Inflammatory macrophage (primary cell): ENCODE data around the gene CRYZL1.
"Not testable (repeated sequence)": the region's sequence is repeated elsewhere in the genome, so short reads cannot be mapped to it uniquely, and the experiment has no call there.

Source experiments
- DNase-seq, 2 donors: peaks; one replicate each; pipeline ENCODE4 v3.0.0-alpha.2; 2020 to 2022
- total RNA-seq, 18 experiments: gene quantifications; one replicate each; lab custom pipeline; 2026; ENCODE audit warnings: mixed read lengths in 6 of 18, inconsistent platforms in 2 of 18; lab: John Stamatoyannopoulos, UW

CRYZL1 gene
- total RNA-seq = 8.8 to 21.0 (median 13.2) reads per million in 18 experiments

DNA sequence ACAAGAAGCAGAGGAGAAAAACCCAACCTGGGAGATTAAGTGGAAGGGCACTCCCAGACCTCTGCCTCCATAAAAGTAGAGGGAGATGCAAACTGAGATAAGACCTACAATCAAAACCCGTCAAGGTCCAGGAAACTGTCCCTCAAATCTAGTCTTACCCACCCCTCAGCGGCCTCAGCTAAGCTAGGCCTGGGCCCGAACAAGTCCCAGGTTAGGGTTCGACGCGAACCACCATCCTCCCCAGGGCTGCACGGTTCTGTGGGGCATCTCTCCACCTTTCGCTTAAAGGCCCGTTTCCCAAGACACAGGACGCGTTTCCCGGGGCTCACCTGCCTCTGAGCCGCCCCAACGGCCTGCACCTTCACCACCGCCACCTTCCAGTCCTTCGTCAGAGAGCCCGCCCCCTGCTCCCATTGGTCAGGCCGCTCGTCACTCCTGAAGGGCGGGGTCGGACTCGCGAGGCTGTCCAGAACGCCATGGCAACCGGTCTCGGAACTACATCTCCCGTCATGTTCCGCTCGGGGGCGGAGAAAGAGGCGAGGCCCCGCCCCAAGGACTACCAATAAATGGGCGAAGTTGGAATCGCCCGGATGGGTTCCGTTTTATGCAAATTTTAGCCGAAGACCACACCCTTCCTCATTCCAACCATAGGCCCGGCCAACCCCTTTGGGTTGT is at the start of gene CRYZL1:
TSS of gene CRYZL1 (minus strand) at position 390 of the 675 bp plus-strand sequence. CDS start 10,190 bp downstream, outside the sequence.
- DNase-seq = peak; percentile 100

DNA sequence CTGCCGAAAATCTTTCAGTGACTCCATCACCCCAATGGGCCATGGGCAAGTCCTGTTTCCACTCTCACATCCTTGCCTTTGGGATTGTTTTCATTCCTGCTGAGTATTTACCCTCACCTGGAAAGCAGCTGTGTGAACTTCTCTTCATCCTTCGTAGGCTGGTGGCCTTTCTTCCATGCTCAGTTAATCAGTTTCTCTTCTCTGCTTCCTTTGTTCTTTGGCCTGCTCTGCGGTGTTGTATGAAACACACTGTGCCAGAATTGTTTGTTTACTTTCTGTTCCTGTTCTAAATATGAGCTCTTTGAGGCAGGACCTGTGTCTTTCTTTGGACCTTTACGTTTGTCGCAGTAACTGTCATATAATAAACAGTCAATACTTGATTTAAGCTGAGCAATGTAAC is 49.3 kb upstream of the CRYZL1 start:
- no peak for DNase-seq

- no peak for DNase-seq
These were observed 46.8 kb upstream of the CRYZL1 start for GRCh38 chr21:33688353-33688752.

GRCh38 chr21:33687634-33688033 is 46.1 kb upstream of the CRYZL1 start:
- no peak for DNase-seq

DNA sequence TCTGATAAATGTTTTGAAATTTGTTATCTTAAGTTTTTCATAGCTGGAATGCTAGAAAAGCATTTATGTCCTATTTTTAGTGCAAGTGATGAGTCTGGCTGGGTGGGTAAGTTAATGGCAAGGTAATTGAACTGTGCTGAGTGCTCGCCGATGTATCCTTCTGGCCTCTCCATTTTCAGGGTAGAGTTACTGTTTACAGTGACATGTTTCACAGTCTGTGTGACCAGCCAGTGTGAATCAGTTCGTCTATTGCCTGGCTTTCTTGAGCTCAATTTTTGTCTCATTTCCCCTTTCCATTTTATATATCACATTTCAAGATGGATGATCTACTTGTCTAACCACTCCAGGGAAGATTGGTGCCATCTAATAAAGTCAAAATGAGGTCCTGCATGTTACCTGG is 44.8 kb upstream of the CRYZL1 start:
- DNase-seq = no peak

- peak in 1 of 2 donors; percentile 29 for DNase-seq
These were observed 44.2 kb upstream of the CRYZL1 start for GRCh38 chr21:33685613-33686197.

GRCh38 chr21:33684923-33685560 is 43.5 kb upstream of the CRYZL1 start:
- no peak for DNase-seq

GRCh38 chr21:33684068-33684467 is 42.5 kb upstream of the CRYZL1 start:
- no peak for DNase-seq

- no peak for DNase-seq
These were observed 41.6 kb upstream of the CRYZL1 start for GRCh38 chr21:33682992-33683627.

GRCh38 chr21:33680870-33681269 is 39.3 kb upstream of the CRYZL1 start:
- DNase-seq = no peak

DNA sequence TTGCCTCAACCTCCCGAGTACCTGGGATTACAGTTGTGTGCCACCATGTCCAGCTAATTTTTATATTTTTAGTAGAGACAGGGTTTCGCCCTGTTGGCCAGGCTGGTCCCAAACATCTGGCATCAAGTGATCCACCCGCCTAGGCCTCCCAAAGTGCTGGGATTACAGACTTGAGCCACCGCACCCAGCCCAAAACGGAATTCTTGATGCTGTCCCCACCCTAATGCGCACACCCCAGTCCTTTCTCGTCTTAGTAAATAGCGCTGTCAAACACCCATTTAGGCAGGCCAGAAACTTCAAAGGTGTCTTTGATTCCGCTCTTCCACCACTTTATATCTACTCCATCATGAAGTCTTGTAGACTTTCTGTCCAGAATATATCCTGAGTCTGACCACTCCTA is 35.9 kb upstream of the CRYZL1 start:
- no peak for DNase-seq

- DNase-seq = not testable (repeated sequence)
These were observed 35.1 kb upstream of the CRYZL1 start for GRCh38 chr21:33676666-33677065.

GRCh38 chr21:33674226-33674625 is 32.7 kb upstream of the CRYZL1 start:
- no peak for DNase-seq

DNA sequence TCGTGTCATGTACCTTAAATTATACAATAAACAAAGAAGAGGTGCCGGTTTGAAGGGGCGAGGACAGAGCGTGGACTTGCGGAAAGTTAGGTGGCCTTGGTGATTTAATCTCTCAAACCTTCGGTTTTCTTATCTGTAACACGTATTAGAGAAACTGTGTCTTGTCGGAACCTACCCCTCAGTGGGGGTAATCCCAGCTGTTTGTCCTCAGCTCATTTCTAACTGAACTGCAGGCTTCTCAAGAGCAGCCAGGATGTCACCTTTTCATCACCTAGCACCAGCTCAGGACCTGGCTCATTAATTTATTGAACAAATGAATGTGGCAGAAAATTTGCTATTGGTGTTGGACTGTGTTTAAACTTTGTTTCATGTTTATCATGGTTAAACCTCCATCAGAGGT is 31.9 kb upstream of the CRYZL1 start:
- DNase-seq = no peak

GRCh38 chr21:33670076-33670978 is 28.8 kb upstream of the CRYZL1 start:
- DNase-seq = peak; percentile 24 to 39

GRCh38 chr21:33668620-33669019 is 27.1 kb upstream of the CRYZL1 start:
- DNase-seq = no peak

GRCh38 chr21:33668180-33668579 is 26.6 kb upstream of the CRYZL1 start:
- DNase-seq = no peak

- DNase-seq = no peak
These were observed 26.1 kb upstream of the CRYZL1 start for GRCh38 chr21:33667636-33668035.

GRCh38 chr21:33666153-33666552 is 24.6 kb upstream of the CRYZL1 start:
- DNase-seq = no peak

GRCh38 chr21:33664135-33664534 is 22.6 kb upstream of the CRYZL1 start:
- DNase-seq = no peak

DNA sequence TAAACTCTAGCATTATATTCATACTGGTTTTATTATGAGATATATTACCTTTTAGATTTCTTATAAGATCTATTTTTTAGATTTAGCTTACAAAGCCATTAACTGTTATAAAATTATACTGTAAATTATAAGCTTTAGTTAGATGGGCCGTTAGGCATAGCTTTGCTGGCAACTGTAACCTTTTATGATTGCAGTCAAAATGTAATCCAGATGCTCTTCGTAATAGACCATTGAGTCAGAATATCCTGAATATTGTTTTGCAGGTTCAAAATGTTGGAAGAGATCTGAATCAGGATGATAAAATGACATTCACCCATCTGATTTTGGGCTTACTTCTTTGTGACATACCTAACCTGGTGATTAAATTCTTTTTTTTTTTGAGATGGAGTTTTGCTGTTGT is 21.7 kb upstream of the CRYZL1 start:
- no peak for DNase-seq

DNA sequence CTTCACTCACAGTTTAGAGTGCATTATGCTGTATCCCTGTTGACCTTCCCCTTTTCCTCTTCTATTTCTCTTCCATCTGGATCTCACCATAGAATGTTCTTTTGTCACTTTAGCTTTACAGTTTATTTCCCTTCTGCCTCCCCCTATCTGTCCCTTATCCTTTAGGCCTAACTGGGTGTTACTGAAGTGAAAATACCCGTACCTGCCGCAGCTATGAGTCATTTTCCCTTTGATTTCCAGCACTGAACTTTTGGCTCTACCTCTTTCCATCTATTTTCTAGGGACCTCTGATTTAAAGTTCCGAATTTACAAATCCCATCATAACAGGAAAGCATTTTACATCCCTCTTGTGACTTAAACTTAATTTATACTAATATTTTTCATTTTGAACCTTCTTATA is 20.5 kb upstream of the CRYZL1 start:
- no peak for DNase-seq
